GM21576 (cell line): ENCODE measurements around the gene TMEM150A.
"Not testable (repeated sequence)": the region's sequence is repeated elsewhere in the genome, so short reads cannot be mapped to it uniquely, and the experiment has no call there.

Source experiments
- ATAC-seq: cut with Tn5 transposase; IDR thresholded peaks from one replicate; pipeline ENCODE4 v1.9.1; 2021; ENCODE audit warnings: mild to moderate bottlenecking, moderate library complexity; ENCODE audit not compliant: unreplicated experiment

Gene TMEM150A

DNA sequence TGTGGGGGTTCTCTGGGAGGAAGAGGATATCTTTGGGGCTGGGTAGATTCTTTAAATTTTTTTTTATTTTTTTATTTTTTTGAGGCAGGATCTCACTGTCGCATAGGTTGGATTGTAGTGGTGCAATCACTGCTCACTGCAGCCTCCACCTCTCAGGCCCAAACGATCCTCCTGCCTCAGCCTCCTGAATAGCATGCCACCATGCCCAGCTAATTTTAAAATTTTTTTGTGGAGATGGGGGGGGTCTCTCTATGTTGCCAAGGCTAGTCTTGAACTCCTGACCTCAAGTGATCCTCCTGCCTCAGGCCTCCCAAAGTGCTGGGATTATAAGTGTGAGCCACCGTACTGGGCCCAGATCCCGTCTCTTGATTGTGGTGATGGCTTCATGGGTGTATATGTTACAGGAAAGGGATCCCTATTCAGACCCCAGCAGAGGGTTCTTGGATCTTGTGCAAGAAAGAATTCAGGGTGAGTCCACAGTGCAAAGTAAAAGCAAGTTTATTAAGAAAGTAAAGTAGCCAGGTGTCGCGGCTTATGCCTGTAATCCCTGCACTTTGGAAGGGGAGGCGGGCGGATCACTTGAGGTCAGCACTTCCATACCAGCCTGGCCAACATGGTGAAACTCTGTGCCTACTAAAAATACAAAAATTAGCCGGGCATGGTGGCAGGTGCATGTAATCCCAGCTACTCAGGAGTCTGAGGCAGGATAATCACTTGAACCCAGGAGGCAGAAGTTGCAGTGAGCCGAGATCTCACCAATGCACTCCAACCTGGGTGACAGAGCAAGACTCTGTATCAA, 11.4 kb upstream of the TMEM150A start:
- no peak for ATAC-seq

DNA sequence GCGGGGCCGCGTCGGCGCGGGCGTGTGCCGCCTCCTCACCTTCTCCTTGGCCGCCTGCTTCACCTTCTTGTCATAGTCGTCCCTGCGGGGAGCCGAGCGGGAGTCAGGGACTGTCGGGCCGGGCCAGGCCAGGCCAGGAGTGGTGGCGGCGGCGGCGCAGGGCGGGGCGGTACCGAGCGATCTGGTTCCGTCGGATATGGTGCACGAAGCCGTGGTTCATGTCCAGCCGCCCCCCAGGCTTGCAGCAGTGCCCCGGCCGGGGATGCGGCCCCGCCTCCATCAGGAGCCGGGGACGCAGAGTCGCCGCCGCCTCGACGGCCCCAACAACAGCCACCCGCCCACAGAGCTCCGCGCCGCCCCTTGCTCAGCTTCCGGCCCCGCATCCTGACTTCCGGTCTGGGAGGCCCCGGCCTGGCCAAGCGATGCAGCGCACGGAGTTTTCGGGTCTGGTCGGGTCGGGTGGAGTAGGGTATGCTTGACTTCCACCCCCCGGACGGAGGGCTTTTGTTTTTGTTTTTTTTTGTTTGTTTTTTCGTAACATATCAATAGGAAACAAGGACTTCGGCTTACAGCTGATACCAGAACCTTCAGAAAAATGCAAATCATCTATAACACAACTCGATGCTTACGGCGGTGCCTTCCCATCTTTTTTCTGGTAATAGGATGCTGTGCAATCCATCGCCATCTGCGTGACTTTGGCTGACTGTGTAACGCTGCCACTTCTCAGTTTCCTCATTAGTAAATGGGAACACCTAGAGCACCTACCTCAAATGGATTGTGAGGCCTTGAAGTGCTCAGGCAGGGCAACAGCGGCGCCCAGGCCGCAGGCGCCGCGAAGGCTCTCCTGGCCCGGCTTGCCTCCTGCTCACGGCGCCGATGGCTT, 9.4 kb upstream of the TMEM150A start, which contains the start of gene C2orf68:
Gene C2orf68, minus strand, starts transcription at position 362 of the 883 bp plus-strand sequence. Its CDS starts 82 bp downstream, at position 280.
- ATAC-seq = peak; percentile 83

DNA sequence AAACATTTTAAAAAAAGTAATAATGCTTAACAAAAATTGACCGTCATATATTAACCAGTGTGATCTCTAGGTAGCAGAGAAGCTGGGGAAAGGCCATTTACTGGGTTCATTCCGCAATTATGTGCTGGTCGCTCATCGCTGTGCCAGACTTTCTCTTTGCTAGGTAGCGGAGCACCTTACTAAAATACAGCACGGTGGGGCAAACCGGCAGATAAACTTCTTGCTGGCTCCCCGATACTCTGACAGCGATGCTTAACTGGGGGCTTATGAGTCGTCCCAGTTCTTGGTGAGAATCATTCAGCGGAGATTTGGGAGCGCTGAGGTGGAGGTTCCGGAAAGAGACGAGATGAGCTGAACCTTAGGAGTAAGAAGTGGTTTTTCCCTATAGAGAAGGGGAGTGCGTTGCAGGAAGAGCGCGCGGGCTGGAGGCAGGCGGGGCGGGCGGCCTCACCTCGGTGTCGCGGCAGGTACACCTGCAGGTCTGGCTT, 8.8 kb upstream of the TMEM150A start:
- peak; percentile 9 for ATAC-seq

DNA sequence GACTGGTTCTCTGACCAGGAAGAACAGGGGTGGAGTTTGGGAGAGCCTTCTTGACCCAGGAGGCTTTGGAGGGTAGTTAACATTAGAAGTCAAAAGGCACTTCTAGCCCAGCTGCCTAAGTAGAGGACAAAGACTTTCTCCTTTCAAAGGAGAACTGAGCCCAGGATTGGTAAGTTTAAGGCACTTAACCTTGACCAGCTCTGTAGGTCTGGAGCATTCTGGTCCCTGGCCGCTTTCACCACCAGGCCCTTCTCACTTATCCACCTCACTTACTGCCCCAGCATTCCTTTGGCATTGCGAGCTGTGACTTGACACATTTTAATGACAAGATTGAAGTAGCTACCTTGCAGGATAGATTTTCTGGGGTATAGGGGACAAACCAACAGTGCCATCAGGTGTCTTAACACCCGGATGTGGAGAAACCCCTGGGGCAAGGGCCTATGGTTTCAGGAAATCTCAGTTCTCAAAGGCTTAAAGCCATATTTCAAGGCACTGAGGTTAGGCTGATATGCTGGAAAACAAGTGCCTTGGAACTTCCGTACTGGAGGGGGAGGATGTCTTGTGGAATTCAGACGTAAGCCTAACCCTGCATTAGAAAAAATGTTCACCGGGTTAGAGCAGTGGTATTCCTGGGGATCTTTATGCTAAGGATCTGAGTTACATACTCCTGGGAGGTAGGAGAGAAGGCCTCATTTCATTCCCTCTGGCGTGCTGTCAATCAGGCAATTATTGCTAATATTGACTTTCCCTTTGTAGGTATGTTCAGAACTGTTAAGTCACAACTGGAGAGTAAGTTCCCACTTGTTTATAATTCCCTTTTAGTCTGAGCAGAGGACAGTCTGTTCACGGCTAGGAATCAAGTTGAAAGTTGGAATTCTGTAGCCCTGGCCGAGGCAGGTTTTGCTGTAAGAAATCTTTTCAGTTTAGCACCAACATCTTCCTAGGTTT, 5.0 kb upstream of the TMEM150A start:
- ATAC-seq = no peak

DNA sequence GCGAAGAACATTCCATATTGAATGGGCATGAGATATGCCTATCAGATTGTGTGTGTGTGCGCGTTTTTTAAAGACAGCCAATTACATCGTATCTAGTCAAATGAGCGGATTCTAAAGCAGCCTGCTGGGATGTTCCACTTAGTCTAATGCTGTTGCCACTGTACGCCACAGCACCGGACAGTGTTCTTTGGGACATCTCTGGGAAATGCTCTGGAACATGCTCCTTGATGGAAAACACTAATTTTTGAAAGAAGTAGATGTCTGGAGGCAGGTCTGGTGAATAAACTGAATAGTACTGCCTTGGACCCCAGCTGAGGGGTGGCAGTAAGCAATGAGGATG, 3.6 kb upstream of the TMEM150A start:
- ATAC-seq = no peak

DNA sequence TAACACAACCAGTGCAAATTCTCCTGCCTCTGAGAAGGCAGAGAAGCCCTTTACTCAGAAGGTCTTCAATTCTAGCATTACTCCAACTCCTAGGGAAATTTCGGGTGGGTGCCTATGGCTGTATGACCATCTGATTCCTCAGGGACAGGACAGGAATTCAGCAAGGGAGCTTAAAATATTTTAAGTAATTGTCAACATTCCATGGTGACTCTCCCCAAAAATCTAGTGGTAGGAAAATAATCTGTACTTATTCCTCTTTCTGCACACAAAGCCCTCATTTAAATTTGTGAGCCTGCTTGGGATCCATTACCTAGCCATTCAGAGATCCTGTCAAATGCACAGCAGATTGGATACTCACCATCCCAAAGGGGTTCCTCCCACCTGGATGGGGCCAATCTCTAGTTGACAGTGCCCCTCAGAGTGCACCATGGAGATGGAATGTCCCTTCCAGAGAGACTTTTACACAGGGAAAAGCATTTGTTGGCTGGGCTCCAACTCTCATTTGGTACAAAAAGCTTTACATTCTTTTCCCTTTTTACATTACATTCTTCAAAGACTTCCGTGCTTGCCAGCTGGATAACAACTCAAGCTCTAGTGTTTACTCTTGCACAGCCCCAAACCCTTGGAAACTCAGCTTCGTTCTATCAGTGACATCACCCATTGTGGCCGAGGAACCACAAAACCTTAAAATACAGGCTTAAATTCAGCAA, 3.1 kb upstream of the TMEM150A start:
- no peak for ATAC-seq

DNA sequence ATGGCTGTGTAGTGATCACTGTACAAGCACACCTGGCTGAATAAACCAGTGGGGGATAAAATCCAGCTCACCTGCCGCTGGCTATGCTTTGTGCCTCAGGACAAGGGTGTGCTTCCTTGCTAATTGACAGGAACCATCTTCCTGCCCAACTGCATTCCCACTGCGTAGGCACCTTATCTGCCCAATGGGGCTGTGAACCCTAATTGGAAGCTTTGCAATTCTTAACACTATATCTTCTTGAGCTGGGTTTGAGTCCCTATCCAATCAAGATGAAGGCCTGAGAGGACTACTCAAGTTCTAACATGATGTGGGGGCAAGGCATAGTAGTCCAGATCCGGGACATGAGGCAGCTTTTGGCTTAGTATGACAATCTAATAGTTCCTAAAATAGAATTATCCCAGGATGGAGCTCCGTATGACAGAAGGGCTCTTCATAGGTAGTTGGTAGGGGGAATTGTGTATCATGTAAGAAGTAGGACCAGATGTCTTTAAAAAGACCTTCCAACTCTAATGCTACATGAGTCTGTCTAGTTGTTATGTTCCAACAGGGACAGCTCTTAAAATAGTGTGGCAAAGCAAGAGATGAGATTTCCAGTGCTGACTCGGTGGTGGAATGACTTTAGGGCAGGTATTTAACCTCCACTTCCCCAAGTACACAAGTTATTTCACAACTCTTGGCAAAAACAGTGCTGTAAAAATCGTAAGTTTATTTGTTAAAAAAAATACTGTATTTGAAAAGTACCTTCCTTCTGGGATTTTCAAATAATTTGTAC, 2.3 kb upstream of the TMEM150A start:
- no peak for ATAC-seq

DNA sequence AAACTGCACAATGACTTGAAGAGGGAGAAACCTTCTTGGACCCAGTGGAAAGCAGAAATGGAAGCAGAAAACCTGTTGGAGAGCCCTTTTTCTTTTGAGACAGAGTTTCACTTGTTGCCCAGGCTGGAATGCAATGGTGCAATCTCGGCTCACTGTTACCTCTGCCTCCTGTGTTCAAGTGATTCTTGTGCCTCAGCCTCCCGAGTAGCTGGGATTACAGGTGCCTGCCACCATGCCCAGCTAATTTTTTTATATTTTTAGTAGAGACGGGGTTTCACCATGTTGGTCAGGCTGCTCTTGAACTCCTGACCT, 1.6 kb upstream of the TMEM150A start:
- ATAC-seq = not testable (repeated sequence)

DNA sequence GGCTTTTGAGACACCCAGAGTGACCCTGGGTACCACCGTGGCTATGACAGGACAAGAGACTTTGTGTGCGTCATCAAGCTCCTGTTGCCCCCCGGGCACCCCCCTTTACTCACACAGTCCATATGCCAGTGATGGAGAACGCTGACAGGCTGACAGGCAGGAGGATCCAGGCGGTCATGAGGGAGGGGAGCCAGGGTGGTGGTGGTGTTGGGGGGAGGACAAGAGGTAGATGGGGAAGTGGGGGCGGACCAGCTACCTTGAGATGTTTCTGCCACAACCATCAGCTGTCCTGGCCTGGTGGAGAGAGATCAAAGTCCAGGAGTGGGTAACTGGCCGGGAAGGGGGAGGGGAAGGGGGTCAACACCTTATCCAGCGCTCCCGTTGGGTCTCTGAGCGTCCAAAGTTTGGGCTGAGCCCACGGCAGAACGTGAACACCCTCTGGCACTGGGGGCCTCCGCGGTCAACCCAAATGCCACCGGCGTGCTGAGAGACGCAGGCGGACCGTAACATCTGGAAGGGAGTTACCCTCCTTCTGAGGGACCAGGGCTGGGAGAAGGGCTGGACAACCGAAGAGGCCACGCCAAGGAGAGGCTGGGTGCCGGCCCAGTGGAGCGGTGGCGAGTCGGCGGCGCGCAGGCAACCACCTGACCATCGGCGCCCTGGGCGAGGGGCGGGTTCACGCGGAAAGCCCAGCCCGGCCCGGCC, 575 bp downstream of the TMEM150A start:
- peak; percentile 16 for ATAC-seq

DNA sequence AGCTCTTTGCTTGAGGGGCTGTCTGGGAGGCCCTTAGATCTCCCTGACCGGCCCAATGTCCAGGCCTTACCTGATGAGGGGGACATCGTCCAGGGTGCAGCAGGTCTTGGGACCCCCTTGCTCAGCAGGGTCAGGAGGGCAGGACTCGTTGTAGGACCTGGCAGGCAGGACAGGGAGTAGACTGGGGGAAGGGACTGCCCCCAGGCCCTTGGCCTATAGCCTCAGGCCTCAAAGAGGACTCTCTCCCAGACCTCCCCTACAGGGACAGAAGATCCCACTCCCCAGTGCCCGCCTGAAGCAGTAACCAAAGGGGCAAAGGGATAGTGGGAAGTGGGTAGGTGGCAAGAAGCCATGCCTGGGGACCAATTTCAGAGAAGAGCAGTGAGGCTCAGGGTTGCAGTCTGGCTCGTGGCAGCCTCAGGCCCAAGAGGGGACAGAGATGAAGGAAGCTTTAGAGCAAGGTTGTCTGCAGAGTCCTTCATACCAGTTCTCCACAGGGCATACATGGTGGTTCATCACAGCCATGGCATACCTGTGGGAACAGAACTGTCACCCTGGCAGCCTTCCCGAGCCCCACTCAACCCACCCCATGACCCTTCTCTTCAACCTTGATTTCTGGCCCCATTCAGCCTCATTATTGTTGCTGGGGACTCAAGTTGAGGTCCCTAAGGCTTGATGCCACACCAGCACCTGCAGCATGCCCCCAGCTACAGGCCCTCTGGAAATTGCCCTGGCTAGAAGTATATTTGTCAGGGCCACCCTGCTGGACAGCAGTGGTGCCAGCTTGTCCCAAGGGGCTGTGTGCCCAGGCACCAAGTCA, 1.3 kb downstream of the TMEM150A start:
- ATAC-seq = no peak

DNA sequence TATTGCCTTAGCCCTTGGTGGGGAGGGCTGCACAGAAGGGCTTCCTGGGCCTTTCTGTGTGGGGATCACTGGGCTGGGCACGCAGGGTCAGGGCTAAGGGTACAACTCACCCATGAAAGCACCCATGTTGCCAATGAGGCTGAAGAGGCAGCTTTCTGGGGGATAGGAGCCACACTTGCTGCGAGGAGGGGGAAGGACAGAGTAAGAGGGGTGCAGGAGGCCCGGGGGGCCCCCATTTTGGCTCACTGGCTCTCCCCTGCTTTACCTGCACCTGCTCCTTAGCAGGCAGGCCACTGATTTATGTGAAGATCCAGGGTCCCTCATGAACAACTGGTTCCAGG, 2.3 kb downstream of the TMEM150A start:
- ATAC-seq = no peak

DNA sequence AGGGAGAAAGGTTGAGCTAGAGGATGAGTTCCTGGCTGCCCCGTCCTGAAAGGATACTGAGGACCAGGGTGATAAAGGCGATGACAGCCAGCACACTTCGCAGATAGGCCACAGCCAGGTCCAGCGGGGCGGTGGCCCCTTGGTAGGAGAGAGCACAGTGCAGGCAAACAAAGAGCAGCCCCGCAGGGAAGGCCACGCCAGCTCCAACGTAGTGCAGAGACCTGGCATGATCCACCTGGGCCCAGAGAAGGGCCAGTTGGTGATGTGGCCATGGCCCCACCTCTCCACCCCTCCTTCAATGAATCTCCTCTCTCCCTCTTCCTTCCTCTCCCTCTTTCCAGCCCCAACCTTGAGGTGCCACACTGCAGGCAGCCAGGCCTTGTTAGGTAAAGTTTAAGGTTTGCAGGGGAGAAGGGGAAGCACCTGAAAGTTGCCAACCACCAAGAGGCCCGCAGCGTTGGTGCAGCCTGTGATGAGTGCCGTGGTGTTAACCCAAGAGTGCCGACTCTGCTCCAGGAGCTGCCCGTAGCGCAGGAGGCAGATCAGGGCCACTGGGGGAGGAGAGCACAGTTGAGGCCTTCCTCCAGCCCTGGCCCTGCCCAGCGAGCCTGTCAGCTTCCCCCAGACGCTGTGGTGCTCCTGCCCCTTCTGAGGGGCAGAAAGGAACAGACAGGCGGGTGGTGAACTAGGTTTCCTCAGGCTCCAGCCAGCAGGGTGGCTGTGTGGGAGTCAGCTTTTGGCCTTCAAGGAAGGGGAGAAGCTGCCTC, 2.8 kb downstream of the TMEM150A start:
- no peak for ATAC-seq

DNA sequence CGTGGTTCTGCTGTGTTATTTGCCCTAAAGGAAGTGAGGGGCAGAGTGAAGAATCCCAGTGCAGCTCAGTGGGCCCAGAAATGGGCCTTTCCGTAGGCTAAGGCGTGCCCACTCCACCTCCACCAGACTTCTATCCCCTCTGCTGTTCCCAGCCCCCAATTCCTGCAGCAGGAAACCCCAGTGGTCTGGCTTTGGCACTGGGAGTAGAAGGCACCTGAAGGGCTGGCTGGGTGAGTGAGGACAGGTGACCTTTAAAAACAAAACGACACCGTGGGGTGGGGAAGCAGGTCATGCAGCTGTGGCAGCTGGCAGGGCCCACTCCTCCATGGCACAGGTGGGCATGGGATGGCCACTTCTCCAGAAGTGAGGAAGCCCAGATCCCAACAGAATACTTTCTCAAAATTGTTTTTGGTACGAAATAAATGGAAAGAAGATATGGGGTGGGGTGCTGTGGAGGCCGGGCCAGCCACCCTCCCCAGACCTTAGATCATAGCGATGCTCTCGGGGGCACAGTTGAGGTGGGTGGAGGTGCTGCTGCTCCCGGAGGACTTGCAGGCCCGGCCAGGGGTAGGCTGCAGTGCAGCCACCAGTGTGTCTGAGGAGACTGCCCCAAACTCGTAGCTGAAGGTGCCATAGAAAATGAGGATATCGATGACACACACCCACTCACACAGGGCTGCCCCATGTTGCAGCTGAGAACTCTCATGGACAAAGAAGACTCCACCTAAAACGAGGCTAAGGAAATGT, 3.7 kb downstream of the TMEM150A start:
- no peak for ATAC-seq

DNA sequence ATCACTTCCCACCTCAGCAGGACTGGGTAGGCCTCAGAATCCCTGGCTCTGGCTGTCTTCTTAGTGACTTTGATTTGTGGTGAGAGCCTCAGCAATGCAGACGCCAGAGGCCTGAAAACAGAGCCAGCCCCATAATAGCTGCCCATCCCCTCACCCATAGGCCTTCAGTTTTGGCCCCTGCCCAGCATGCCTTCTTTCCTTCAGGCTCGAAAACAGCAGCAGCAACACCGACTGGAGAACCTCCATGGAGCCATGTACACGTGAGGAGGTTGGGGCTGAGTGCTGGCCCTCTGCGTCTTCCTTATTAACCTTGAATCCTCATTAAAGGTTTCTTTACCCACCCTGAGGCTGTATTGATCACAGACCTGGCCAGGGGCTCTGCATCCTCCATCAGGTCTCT, 5.3 kb downstream of the TMEM150A start:
- no peak for ATAC-seq

DNA sequence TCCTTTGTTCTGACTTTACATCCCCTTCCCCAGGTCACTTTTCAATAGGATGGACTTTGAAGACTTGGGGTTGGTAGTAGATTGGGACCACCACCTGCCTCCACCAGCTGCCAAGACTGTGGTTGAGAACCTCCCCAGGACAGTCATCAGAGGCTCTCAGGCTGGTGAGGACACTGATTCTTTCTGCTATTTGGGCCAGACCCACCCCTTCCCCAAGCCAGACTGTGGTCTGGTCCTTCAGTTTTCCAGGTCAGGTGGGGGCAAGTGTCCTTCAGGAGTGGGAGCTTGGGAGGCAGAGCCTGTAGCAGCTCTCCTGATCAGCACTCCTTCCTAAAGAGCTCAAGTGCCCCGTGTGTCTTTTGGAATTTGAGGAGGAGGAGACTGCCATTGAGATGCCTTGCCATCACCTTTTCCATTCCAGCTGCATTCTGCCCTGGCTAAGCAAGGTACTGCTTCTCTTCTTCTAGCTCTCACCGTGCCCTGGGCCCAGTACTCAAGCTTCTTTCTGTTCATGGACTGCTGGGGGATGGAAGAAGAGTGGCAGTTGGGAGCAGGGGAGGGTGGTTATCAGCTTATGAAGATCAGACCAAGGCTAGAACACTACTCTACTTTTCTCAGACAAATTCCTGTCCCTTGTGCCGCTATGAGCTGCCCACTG, 5.9 kb downstream of the TMEM150A start:
- no peak for ATAC-seq

DNA sequence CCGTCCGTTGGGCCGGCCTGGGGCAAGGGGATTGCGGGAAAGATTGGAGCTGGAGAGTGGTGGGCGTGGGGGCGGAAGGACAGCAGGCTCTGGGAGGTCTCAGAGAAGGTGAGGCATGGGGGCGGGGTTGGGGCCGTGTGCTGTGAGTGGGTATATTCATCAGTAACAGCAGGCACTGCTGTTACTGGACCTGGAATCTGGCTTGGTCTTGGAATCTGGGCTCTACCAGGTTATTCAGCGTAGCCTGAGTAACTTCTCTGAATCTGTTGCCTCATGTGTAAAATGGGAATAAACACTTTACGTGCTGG, 6.5 kb downstream of the TMEM150A start:
- no peak for ATAC-seq
